Measurements from ENCODE around the gene FCRL5. TPM values are rescaled to one million over a fixed set of nuclear protein-coding genes. Genes with fewer than 3 reads are reported as not detected.

FCRL5 gene
- total RNA-seq, 4 donors from 2014 or later = 0.21 to 0.30 TPM; not detected in 2

- DNase-seq (ENCODE audit: low spot score in 2 of 2) = no peak
- Histone ChIP-seq H3K27ac (no peak overlapping the region), H3K4me3 (no peak overlapping the region), H3K36me3 (no peaks in the 10 kb centered on the region), H3K27me3 (peaks cover 0 to 8% of the 10 kb centered on the region in 2 donors), H3K9me3 (peaks cover 0 to 5% (median 0%) of the 10 kb centered on the region in 4 donors), H3K4me1 (no peaks in the 10 kb centered on the region)
- TF ChIP-seq POLR2A (IDR thresholded peaks at IDR 0.05) (no peak), CTCF (IDR thresholded peaks at IDR 0.05) (no peak), EP300 (IDR thresholded peaks at IDR 0.05) (no peak)
- WGBS, 2 donors = 61 to 64% methylated on average over 2 of the region's 2 CpGs
Observed at GRCh38 chr1:157595356-157595755, 43.0 kb upstream of the FCRL5 start.

DNA sequence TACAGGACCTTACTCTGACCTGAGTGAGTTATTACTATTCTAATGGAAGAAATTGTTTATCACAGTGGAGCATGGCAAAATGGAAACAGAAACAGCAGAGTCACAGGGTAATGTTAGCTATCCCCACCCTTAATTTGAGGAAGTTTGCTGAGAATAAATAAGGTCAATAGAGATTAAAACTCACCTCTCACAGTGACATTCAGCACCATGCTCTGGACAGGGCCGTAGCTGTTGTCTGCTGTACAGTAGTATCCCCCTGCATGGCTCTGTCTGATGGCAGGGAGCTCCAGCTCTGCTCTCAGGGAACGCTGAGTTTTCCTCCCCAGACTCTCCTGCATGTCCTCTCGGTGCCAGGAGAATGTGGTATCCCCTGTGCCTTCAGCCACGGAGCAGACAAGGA lies 33.7 kb upstream of the FCRL5 start:
- no peaks in the 10 kb centered on the region for H3K36me3 ChIP-seq
- TF ChIP-seq POLR2A (IDR thresholded peaks at IDR 0.05) = no peak
- TF ChIP-seq CTCF (IDR thresholded peaks at IDR 0.05) = no peak
- TF ChIP-seq EP300 (IDR thresholded peaks at IDR 0.05) = no peak
- peaks cover 0 to 12% (median 0%) of the 10 kb centered on the region in 4 donors for H3K9me3 ChIP-seq
- H3K4me1 ChIP-seq = no peaks in the 10 kb centered on the region
- peaks cover 0 to 10% of the 10 kb centered on the region in 2 donors for H3K27me3 ChIP-seq
- DNase-seq (ENCODE audit: low spot score in 2 of 2) = no peak
- H3K27ac ChIP-seq = no peak overlapping the region
- H3K4me3 ChIP-seq = no peak overlapping the region
- 56 to 60% methylated on average over 4 of the region's 4 CpGs for WGBS, 2 donors

- Histone ChIP-seq H3K27me3 (peaks cover 0 to 8% of the 10 kb centered on the region in 2 donors), H3K27ac (no peak overlapping the region), H3K4me1 (no peaks in the 10 kb centered on the region), H3K36me3 (no peaks in the 10 kb centered on the region), H3K9me3 (peaks cover 0 to 12% (median 0%) of the 10 kb centered on the region in 4 donors), H3K4me3 (no peak overlapping the region)
- TF ChIP-seq EP300 (IDR thresholded peaks at IDR 0.05) = no peak
- TF ChIP-seq CTCF (IDR thresholded peaks at IDR 0.05) = no peak
- no peak for TF ChIP-seq POLR2A (IDR thresholded peaks at IDR 0.05)
- 63% methylated on average over 3 of the region's 3 CpGs for WGBS, 2 donors
- DNase-seq (ENCODE audit: low spot score in 2 of 2) = no peak
Observed at GRCh38 chr1:157584503-157584902, 32.2 kb upstream of the FCRL5 start.

DNA sequence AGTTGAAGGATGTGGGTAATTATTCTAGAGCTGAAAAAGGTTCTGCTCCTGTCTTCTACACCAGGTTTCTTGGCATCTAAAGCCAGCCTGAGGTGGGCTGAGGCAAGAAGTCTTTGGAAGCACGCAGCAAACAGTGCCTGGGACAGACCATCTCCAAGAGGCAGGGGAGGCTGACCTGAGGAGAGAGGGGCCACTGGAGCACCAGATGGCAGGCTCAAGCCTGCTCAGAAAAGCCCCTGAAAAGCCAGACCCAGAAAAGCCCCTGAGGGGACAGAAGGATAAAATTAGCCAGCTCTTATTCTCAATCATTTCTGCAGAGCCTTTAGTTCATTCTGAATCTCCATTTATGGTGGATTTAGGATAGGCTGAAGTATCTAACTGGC lies 28.5 kb upstream of the FCRL5 start:
- H3K4me3 ChIP-seq = no peak overlapping the region
- no peak for DNase-seq (ENCODE audit: low spot score in 2 of 2)
- TF ChIP-seq CTCF (IDR thresholded peaks at IDR 0.05) (no peak), EP300 (IDR thresholded peaks at IDR 0.05) (no peak), POLR2A (IDR thresholded peaks at IDR 0.05) (no peak)
- H3K27me3 ChIP-seq = no peaks in the 10 kb centered on the region
- H3K4me1 ChIP-seq = no peaks in the 10 kb centered on the region
- no peaks in the 10 kb centered on the region for H3K36me3 ChIP-seq
- H3K27ac ChIP-seq = no peak overlapping the region
- peaks cover 0 to 12% (median 0%) of the 10 kb centered on the region in 4 donors for H3K9me3 ChIP-seq
- WGBS, 2 donors = 57 to 84% methylated on average over 1 of the region's 1 CpG

DNA sequence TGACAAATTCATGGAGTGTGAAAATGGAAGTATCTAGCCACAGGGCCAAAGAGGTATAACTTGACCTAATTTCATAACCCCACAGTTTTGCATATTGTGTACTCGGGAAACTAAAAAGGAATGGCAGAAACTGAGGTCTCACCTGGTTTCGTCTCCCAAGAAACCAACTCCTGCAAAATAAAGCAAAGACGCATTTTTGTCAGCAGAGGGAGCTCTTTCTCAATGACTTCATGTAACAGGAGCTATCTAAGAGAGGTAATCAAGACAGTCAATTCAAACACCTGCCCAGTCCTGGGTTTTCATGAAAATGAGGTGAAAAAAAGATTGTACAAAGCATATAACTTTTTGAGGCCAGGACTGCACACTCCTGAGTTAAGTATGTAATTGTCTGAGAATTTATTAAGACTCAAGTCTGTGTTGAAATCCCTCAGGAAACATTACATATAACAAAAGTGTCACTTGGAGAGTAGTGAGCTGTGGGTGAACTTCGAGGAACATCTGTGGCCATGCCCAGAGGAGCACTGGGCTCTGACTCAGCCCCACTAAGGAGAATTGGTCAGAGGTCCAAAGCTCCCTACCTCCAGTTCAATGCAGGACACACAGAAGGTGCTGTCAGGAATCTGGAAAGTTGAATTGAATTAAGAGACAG lies 28.0 kb upstream of the FCRL5 start:
- Histone ChIP-seq H3K4me1 (no peaks in the 10 kb centered on the region), H3K36me3 (no peaks in the 10 kb centered on the region), H3K9me3 (peaks cover 0 to 12% (median 0%) of the 10 kb centered on the region in 4 donors), H3K4me3 (no peak overlapping the region), H3K27me3 (no peaks in the 10 kb centered on the region), H3K27ac (no peak overlapping the region)
- peak; percentile 37 to 60 (median 48) for TF ChIP-seq CTCF (IDR thresholded peaks at IDR 0.05)
- TF ChIP-seq EP300 (IDR thresholded peaks at IDR 0.05) = no peak
- 9 to 14% methylated on average over 4 of the region's 4 CpGs for WGBS, 2 donors
- DNase-seq (ENCODE audit: low spot score in 2 of 2) = peak in 1 of 2 donors; percentile 46
